OCI-LY7 (cell line): ENCODE results near the gene KMT2B. TPM values are rescaled to one million over a fixed set of nuclear protein-coding genes. Genes with fewer than 3 reads are reported as not detected.

Experiments used
- BruUV-seq: library from RNA; stranded (reverse); fragments of 400-500 nt; replicated peaks from 2 replicates; lab custom pipeline; 2021; lab: Mats Ljungman, UMichigan
- CTCF ChIA-PET: fragments of 300-600 bp; sonication (Branson Sonifier 250); formaldehyde crosslinking; loops from one replicate; lab custom pipeline; 2022; ENCODE audit warnings: antibody characterized with exemption; ENCODE audit not compliant: unreplicated experiment; lab: Charles Lee
- POLR2A ChIA-PET: fragments of 300-600 bp; sonication (Branson Sonifier 250); formaldehyde crosslinking; loops from one replicate; lab custom pipeline; 2022; ENCODE audit warnings: antibody characterized with exemption; lab: Charles Lee
- DNase-seq: peaks from one replicate; pipeline ENCODE4 v3.0.0-alpha.2; 2015; ENCODE audit warnings: low spot score
- H2AFZ ChIP-seq: fragments of 200-600 bp; sonication (generic), shearing (Covaris generic); 2 replicates; pipeline ENCODE4 v1.6.1; 2014; ENCODE audit warnings: mild to moderate bottlenecking, antibody characterized with exemption, low read length, moderate library complexity
- H3K27ac ChIP-seq: fragments of 200-600 bp; sonication (generic); 2 replicates; pipeline ENCODE4 v1.5.1; 2014; ENCODE audit warnings: mixed run types, low read depth, mild to moderate bottlenecking, moderate library complexity, low read length, inconsistent platforms; ENCODE audit not compliant: poor library complexity, severe bottlenecking
- H3K36me3 ChIP-seq: fragments of 200-600 bp; sonication (generic); 2 replicates; pipeline ENCODE4 v1.6.1; 2014; ENCODE audit warnings: mild to moderate bottlenecking, antibody characterized with exemption, low read length, moderate library complexity, mixed read lengths; ENCODE audit not compliant: insufficient read depth
- H3K4me1 ChIP-seq: fragments of 200-600 bp; sonication (generic); 2 replicates; pipeline ENCODE4 v1.5.1; 2014; ENCODE audit warnings: mild to moderate bottlenecking, low read length; ENCODE audit not compliant: insufficient read depth, poor library complexity, severe bottlenecking
- H3K4me2 ChIP-seq: fragments of 200-600 bp; sonication (generic); 2 replicates; pipeline ENCODE4 v1.6.1; 2014; ENCODE audit warnings: mild to moderate bottlenecking, low read length
- H3K4me3 ChIP-seq: fragments of 200-600 bp; sonication (generic); 2 replicates; pipeline ENCODE4 v1.5.1; 2014; ENCODE audit warnings: mild to moderate bottlenecking, low read depth, low read length; ENCODE audit not compliant: poor library complexity, severe bottlenecking
- H3K79me2 ChIP-seq: fragments of 200-600 bp; sonication (generic); 2 replicates; pipeline ENCODE4 v1.6.1; 2016; ENCODE audit warnings: low read depth, mild to moderate bottlenecking, low read length, moderate library complexity, mixed read lengths; ENCODE audit not compliant: insufficient read depth
- H3K9me2 ChIP-seq: fragments of 200-600 bp; sonication (generic); 2 replicates; pipeline ENCODE4 v1.6.1; 2016; ENCODE audit warnings: mild to moderate bottlenecking, low read length, mixed read lengths; ENCODE audit not compliant: insufficient read depth
- H3K9me3 ChIP-seq: fragments of 200-600 bp; sonication (generic); 2 replicates; pipeline ENCODE4 v1.6.1; 2014; ENCODE audit warnings: mild to moderate bottlenecking, mixed run types, low read length, mixed read lengths
- H4K20me1 ChIP-seq: fragments of 200-600 bp; sonication (generic); 2 replicates; pipeline ENCODE4 v1.6.1; 2014; ENCODE audit warnings: mild to moderate bottlenecking, antibody characterized with exemption, low read length, moderate library complexity, mixed read lengths; ENCODE audit not compliant: insufficient read depth
- EZH2phosphoT487 ChIP-seq: fragments of 200-600 bp; sonication (generic); IDR thresholded peaks from 2 replicates; pipeline ENCODE4 v1.6.1; 2018; ENCODE audit warnings: low read depth, borderline replicate concordance, mild to moderate bottlenecking, mixed run types, antibody characterized with exemption, low read length, moderate library complexity, mixed read lengths
- intact Hi-C: fragments of 100-400 bp; cut with micrococcal nuclease; formaldehyde crosslinking; loops from one replicate; pipeline ENCODE4 v1.10.0; 2022; ENCODE audit not compliant: unreplicated experiment
- total RNA-seq, 2 experiments: library from RNA; depleted of rRNA in 1 of 2; stranded (reverse); fragments of >200 nt in 1 of 2; shearing (Covaris generic) in 1 of 2; gene quantifications; 2 replicates each; pipeline ENCODE4 v1.2.3, GENCODE V29; 2014 to 2022
- TF ChIP-seq, protein P1 (sequence below): fragments of 200-600 bp; sonication (generic); conservative IDR thresholded peaks from 2 replicates; pipeline ENCODE4 v1.5.1; 2014; ENCODE audit warnings: mild to moderate bottlenecking, antibody characterized with exemption, low read length, moderate library complexity, mixed read lengths

The KMT2B gene
- total RNA-seq, 2 experiments from 2014 or later: 25.2 to 56.2 TPM

DNA sequence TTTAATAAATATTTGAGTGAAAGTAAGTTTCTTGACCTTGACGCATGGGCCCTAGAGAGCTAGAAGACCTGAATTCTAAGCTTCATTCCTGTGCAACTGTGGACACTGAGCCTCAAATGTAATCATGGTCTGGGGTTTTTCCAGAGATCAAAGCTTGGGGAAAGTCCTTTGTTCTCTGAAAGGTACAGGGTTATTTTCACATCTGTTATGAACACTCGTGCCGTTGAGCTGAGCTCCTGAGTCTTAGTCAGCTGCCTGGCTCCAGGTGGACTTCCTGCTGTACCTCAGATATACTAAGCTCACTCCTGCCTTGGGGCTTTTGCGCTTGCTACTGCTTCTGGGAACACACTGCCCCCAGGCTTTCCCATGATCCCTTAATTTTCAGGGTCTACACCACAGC lies 21.0 kb upstream of the KMT2B start:
- TF ChIP-seq, protein P1, sequence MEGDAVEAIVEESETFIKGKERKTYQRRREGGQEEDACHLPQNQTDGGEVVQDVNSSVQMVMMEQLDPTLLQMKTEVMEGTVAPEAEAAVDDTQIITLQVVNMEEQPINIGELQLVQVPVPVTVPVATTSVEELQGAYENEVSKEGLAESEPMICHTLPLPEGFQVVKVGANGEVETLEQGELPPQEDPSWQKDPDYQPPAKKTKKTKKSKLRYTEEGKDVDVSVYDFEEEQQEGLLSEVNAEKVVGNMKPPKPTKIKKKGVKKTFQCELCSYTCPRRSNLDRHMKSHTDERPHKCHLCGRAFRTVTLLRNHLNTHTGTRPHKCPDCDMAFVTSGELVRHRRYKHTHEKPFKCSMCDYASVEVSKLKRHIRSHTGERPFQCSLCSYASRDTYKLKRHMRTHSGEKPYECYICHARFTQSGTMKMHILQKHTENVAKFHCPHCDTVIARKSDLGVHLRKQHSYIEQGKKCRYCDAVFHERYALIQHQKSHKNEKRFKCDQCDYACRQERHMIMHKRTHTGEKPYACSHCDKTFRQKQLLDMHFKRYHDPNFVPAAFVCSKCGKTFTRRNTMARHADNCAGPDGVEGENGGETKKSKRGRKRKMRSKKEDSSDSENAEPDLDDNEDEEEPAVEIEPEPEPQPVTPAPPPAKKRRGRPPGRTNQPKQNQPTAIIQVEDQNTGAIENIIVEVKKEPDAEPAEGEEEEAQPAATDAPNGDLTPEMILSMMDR: no peak
- no peak for TF ChIP-seq EZH2phosphoT487
- H3K79me2 ChIP-seq: no peaks in the 10 kb centered on the region
- H3K4me3 ChIP-seq: no peak overlapping the region
- DNase-seq: no peak
- H2AFZ ChIP-seq: no peak overlapping the region
- H4K20me1 ChIP-seq: no peaks in the 10 kb centered on the region
- CTCF ChIA-PET: no interaction called here
- no peaks in the 10 kb centered on the region for H3K9me2 ChIP-seq
- H3K4me1 ChIP-seq: peaks cover 4% of the 10 kb centered on the region
- no peaks in the 10 kb centered on the region for H3K36me3 ChIP-seq
- no TSS peak for BruUV-seq
- POLR2A ChIA-PET: interaction anchor here (1.1 to 1.3 kb wide), 2 partner anchors 16 to 18 kb away, joined by 3 to 7 read pairs; no protein-coding TSS in a partner anchor
- intact Hi-C loops: no loop called here
- H3K9me3 ChIP-seq: no peaks in the 10 kb centered on the region
- H3K4me2 ChIP-seq: no peak overlapping the region
- H3K27ac ChIP-seq: no peak overlapping the region

DNA sequence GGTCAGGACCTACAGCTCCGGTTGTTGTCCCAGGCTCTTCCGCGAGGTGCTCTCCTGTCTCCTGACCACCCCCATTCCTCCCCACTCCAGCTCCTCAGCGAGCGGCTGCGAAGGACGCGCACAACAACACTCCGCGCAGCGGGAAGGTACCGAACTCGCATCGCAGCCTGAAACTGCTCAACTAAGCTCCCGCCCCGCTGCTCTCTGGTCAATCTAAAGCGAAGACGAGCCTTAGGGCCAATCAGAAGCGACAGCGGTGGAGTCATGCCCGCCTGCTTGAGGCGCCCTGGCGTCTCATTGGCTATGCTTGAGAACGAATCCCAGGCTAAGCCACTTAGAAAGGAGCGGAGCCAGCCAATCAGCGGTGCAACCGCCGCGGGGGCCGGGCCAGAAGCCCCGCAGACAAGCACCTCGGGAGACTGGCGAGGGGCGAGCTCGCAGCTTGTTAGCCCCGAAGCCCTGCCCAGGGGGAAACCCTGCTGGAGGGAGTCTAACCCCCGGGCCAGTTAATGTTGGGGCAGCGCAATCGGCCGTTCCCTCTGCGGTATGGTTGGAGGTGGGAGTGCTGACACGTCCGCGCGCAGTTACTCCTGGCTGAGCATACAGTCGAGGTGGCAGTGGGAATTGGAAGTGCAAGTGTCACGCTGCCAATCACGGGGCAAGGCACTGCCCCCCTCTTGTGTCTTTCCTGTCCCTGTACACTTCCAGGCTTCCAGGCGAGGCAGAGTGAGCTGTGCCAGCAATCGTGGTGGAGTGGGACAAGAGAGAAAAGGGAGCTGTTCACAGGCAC lies 15.4 kb upstream of the KMT2B start:
- CTCF ChIA-PET: interaction anchor here (0.5 kb wide), 1 partner anchor 105 kb away, joined by 5 read pairs; no protein-coding TSS in a partner anchor
- DNase-seq: peak; percentile 99
- TF ChIP-seq EZH2phosphoT487: no peak
- TF ChIP-seq, protein P1: no peak
- Histone ChIP-seq H3K9me2 (no peaks in the 10 kb centered on the region), H4K20me1 (no peaks in the 10 kb centered on the region), H3K9me3 (no peaks in the 10 kb centered on the region), H3K4me3 (peak overlapping the region; percentile 67), H3K36me3 (no peaks in the 10 kb centered on the region), H3K4me1 (peaks cover 15% of the 10 kb centered on the region), H3K79me2 (no peaks in the 10 kb centered on the region), H2AFZ (peak overlapping the region; percentile 85), H3K27ac (no peak overlapping the region), H3K4me2 (peak overlapping the region; percentile 81)
- intact Hi-C loops: no loop called here
- POLR2A ChIA-PET: interaction anchor here (0.6 to 1.9 kb wide), 7 partner anchors 9 to 117 kb away, joined by 3 to 10 read pairs (median 4); partner anchors contain the start of genes COX6B1 and LIN37
- no TSS peak for BruUV-seq

DNA sequence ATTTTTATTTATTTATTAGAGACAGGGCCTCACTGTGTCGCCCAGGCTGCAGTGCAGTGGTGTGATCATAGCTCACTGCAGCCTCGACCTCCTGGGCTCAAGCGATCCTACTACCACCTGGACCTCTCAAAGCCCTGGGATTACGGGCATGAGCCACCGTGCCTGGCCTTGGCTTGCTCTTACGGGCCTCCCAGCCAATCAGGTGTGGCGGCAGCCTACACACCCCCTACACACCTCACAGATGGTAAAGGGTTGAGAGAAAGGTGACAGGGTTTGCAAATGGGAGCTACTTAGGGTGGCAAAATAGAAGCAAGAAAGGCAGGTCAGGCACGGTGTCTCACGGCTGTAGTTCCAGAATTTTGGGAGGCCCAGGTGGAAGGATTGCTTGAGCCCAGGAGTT lies 14.5 kb upstream of the KMT2B start:
- no peak for DNase-seq
- Histone ChIP-seq H3K9me2 (no peaks in the 10 kb centered on the region), H3K9me3 (no peaks in the 10 kb centered on the region), H3K36me3 (no peaks in the 10 kb centered on the region), H3K4me3 (no peak overlapping the region), H3K4me1 (peaks cover 15% of the 10 kb centered on the region), H3K4me2 (peak overlapping the region; percentile 81), H2AFZ (0 out of 2 replicates have a peak overlapping the region, but pooled peaks have one; percentile 85), H3K79me2 (no peaks in the 10 kb centered on the region), H3K27ac (no peak overlapping the region), H4K20me1 (no peaks in the 10 kb centered on the region)
- TF ChIP-seq, protein P1: no peak
- TF ChIP-seq EZH2phosphoT487: no peak
- ChIA-PET CTCF (interaction anchor here (0.5 kb wide), 1 partner anchor 106 kb away, joined by 5 read pairs; no protein-coding TSS in a partner anchor), POLR2A (interaction anchor here (0.6 to 1.9 kb wide), 3 partner anchors 8 to 59 kb away, joined by 3 to 10 read pairs (median 3); partner anchors contain the start of gene COX6B1)
- intact Hi-C loops: no loop called here
- BruUV-seq: no TSS peak
